Measurements from ENCODE around the gene SLFN13.

DNA sequence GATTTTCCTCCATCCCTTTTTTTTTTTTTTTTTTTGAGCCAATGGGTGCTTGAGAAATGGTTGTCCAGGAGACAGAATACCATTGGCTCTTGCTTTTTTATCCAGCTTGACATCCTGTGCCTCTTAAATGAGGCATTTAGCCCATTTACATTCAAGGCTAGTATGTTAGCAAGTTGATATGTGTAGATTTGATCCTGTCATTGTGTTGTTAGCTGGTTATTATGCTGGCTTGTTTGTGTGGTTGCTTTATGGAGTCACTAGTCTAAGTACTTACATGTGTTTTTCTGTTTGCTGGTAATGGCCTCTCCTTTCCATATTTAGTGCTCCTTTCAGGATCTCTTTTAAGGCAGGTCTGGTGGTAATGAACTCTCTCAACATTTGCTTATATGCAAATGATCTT, 61.1 kb downstream of the SLFN13 start:
- TF ChIP-seq, protein P1, sequence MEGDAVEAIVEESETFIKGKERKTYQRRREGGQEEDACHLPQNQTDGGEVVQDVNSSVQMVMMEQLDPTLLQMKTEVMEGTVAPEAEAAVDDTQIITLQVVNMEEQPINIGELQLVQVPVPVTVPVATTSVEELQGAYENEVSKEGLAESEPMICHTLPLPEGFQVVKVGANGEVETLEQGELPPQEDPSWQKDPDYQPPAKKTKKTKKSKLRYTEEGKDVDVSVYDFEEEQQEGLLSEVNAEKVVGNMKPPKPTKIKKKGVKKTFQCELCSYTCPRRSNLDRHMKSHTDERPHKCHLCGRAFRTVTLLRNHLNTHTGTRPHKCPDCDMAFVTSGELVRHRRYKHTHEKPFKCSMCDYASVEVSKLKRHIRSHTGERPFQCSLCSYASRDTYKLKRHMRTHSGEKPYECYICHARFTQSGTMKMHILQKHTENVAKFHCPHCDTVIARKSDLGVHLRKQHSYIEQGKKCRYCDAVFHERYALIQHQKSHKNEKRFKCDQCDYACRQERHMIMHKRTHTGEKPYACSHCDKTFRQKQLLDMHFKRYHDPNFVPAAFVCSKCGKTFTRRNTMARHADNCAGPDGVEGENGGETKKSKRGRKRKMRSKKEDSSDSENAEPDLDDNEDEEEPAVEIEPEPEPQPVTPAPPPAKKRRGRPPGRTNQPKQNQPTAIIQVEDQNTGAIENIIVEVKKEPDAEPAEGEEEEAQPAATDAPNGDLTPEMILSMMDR (IDR thresholded peaks at IDR 0.05; ENCODE audit: low read depth, low read length) = no peak
- TF ChIP-seq EZH2phosphoT487 (IDR thresholded peaks at IDR 0.05; ENCODE audit: low read depth) = no peak
